SK-N-SH (cell line): ENCODE data around the gene TIAM1. TPM values are rescaled to one million over a fixed set of nuclear protein-coding genes. Genes with fewer than 3 reads are reported as not detected.

Source experiments
- CTCF ChIA-PET: fragments of 300-600, 350-600 bp; formaldehyde crosslinking; extraction: SDS; loops from one replicate; lab custom pipeline; 2021; lab: Yijun Ruan, JAX
- POLR2A ChIA-PET: fragments of 350-600 bp; sonication (Branson Sonifier 250); formaldehyde crosslinking; extraction: SDS; loops from one replicate; lab custom pipeline; 2020; ENCODE audit warnings: antibody characterized with exemption, inconsistent platforms; lab: Yijun Ruan, JAX
- DNase-seq: peaks from one replicate; pipeline ENCODE4 v3.0.0; 2012
- H2AFZ ChIP-seq: fragments of 200-600 bp; sonication (generic); 2 replicates; pipeline ENCODE4 v1.8.1; 2016; ENCODE audit warnings: antibody characterized with exemption, mild to moderate bottlenecking, low read depth
- H3F3A ChIP-seq: fragments of 200-600 bp; sonication (generic); replicated peaks from 2 replicates; pipeline ENCODE3; 2016; ENCODE audit warnings: antibody characterized with exemption, mild to moderate bottlenecking; ENCODE audit not compliant: insufficient read depth
- H3K27ac ChIP-seq, 2 experiments: fragments of 200-500 bp in 1 of 2; fragments of 200-600 bp in 1 of 2; sonication (Bioruptor generic) in 1 of 2; sonication (generic), shearing (Covaris generic) in 1 of 2; 2 replicates each; pipeline versions ENCODE4 v1.5.1 to v1.6.1; 2014 to 2016; ENCODE audit warnings: low read depth in 2 of 2, inconsistent platforms in 1 of 2, low read length in 1 of 2, mild to moderate bottlenecking in 1 of 2, mixed read lengths in 1 of 2
- H3K27me3 ChIP-seq: fragments of 200-600 bp; sonication (generic), shearing (Covaris generic); 2 replicates; pipeline ENCODE4 v1.6.1; 2016; ENCODE audit warnings: mixed run types; ENCODE audit not compliant: insufficient read depth
- H3K36me3 ChIP-seq, 2 experiments: fragments of 200-500 bp in 1 of 2; fragments of 200-600 bp in 1 of 2; sonication (Bioruptor generic) in 1 of 2; sonication (generic) in 1 of 2; replicated peaks in 1 of 2; 2 replicates each; pipeline versions ENCODE3 to v1.5.1; 2014 to 2016; ENCODE audit warnings: low read length in 1 of 2, mild to moderate bottlenecking in 1 of 2; ENCODE audit not compliant: insufficient read depth in 2 of 2, control insufficient read depth in 1 of 2
- H3K4me1 ChIP-seq, 2 experiments: fragments of 200-500 bp in 1 of 2; fragments of 200-600 bp in 1 of 2; sonication (Bioruptor generic) in 1 of 2; sonication (generic), shearing (Covaris generic) in 1 of 2; 2 replicates each; pipeline versions ENCODE4 v1.5.1 to v1.6.1; 2014 to 2016; ENCODE audit warnings: low read depth in 1 of 2, low read length in 1 of 2, mixed run types in 1 of 2; ENCODE audit not compliant: insufficient read depth in 2 of 2, control insufficient read depth in 1 of 2
- H3K4me2 ChIP-seq: fragments of 200-600 bp; sonication (generic), shearing (Covaris generic); 2 replicates; pipeline ENCODE4 v1.6.1; 2017; ENCODE audit warnings: mixed run types
- H3K4me3 ChIP-seq, 2 experiments: fragments of 200-500 bp in 1 of 2; fragments of 200-600 bp in 1 of 2; sonication (Bioruptor generic) in 1 of 2; sonication (generic), shearing (Covaris generic) in 1 of 2; 2 replicates each; pipeline versions ENCODE4 v1.5.1 to v1.8.1; 2014 to 2016; ENCODE audit warnings: low read depth in 2 of 2, inconsistent platforms in 1 of 2, low read length in 1 of 2, mild to moderate bottlenecking in 1 of 2, mixed read lengths in 1 of 2, moderate library complexity in 1 of 2
- H3K79me2 ChIP-seq: fragments of 200-600 bp; sonication (generic); 2 replicates; pipeline ENCODE4 v1.8.1; 2017; ENCODE audit warnings: mild to moderate bottlenecking; ENCODE audit not compliant: insufficient read depth
- H3K9ac ChIP-seq: fragments of 200-600 bp; sonication (generic); 2 replicates; pipeline ENCODE4 v1.6.1; 2017; ENCODE audit warnings: mixed run types
- H3K9me2 ChIP-seq: fragments of 200-600 bp; sonication (generic); 2 replicates; pipeline ENCODE4 v1.6.1; 2017; ENCODE audit warnings: mixed run types
- H3K9me3 ChIP-seq: fragments of 200-600 bp; sonication (generic); 2 replicates; pipeline ENCODE4 v1.6.1; 2017; ENCODE audit warnings: mixed run types, mild to moderate bottlenecking, moderate library complexity
- H4K20me1 ChIP-seq: fragments of 200-600 bp; sonication (generic); 2 replicates; pipeline ENCODE4 v1.6.1; 2017; ENCODE audit warnings: mild to moderate bottlenecking, mixed run types; ENCODE audit not compliant: insufficient read depth
- CTCF ChIP-seq: fragments of 200-600 bp; sonication (generic); IDR thresholded peaks from 2 replicates; pipeline ENCODE4 v1.6.1; 2017; ENCODE audit warnings: antibody characterized with exemption, mild to moderate bottlenecking, moderate library complexity
- ELF1 ChIP-seq: IDR thresholded peaks from 2 replicates; pipeline ENCODE4 v1.4.0; 2012
- EP300 ChIP-seq, 2 experiments: IDR thresholded peaks; 2 replicates each; pipeline versions ENCODE4 v1.4.0 to v1.6.1; 2012; ENCODE audit warnings: borderline replicate concordance in 1 of 2, low read depth in 1 of 2, low read length in 1 of 2
- FOSL2 ChIP-seq: IDR thresholded peaks from 2 replicates; pipeline ENCODE4 v1.4.0; 2012; ENCODE audit warnings: low read depth, mild to moderate bottlenecking, moderate library complexity, borderline replicate concordance
- FOXJ3 ChIP-seq: sonication (generic); formaldehyde crosslinking; IDR thresholded peaks from 2 replicates; pipeline ENCODE4 v1.5.1; 2020; ENCODE audit warnings: mild to moderate bottlenecking, missing genetic modification reagents
- FOXM1 ChIP-seq: IDR thresholded peaks from 2 replicates; pipeline ENCODE4 v1.4.0; 2012; ENCODE audit warnings: low read depth, mild to moderate bottlenecking
- GABPA ChIP-seq: IDR thresholded peaks from 2 replicates; pipeline ENCODE4 v1.4.0; 2012; ENCODE audit warnings: low read depth, mild to moderate bottlenecking
- GATA2 ChIP-seq: sonication (generic); formaldehyde crosslinking; IDR thresholded peaks from 2 replicates; pipeline ENCODE4 v1.5.0; 2020; ENCODE audit warnings: mild to moderate bottlenecking, missing genetic modification reagents
- IRF3 ChIP-seq: fragments of 150-350 bp; IDR thresholded peaks from 2 replicates; pipeline ENCODE4 v1.6.1; 2016; ENCODE audit warnings: mild to moderate bottlenecking, low read depth, low read length
- MAX ChIP-seq: IDR thresholded peaks from 2 replicates; pipeline ENCODE4 v1.4.0; 2012; ENCODE audit warnings: low read depth
- MXI1 ChIP-seq: IDR thresholded peaks from 2 replicates; pipeline ENCODE4 v1.6.1; 2012; ENCODE audit warnings: mild to moderate bottlenecking, low read depth, low read length, improper control_type of control experiment
- NFIC ChIP-seq: IDR thresholded peaks from 2 replicates; pipeline ENCODE4 v1.4.0; 2012; ENCODE audit warnings: borderline replicate concordance
- POLR2AphosphoS5 ChIP-seq: IDR thresholded peaks from 2 replicates; pipeline ENCODE4 v1.6.1; 2012; ENCODE audit warnings: low read depth, low read length
- RXRA ChIP-seq: IDR thresholded peaks from 2 replicates; pipeline ENCODE4 v1.4.0; 2012; ENCODE audit warnings: low read depth, mild to moderate bottlenecking, borderline replicate concordance
- SIN3A ChIP-seq: IDR thresholded peaks from 2 replicates; pipeline ENCODE4 v1.6.1; 2012; ENCODE audit warnings: low read depth, mild to moderate bottlenecking, low read length, moderate library complexity, borderline replicate concordance
- TCF12 ChIP-seq: IDR thresholded peaks from 2 replicates; pipeline ENCODE4 v1.4.0; 2012
- USF1 ChIP-seq: IDR thresholded peaks from 2 replicates; pipeline ENCODE4 v1.4.0; 2012; ENCODE audit warnings: low read depth, borderline replicate concordance
- YY1 ChIP-seq: IDR thresholded peaks from 2 replicates; pipeline ENCODE4 v1.4.0; 2012; ENCODE audit warnings: low read depth, mild to moderate bottlenecking
- WGBS: methylation state at CpG from one replicate; pipeline ENCODE4 v1.1.6; 2017; ENCODE audit warnings: low lambda C conversion rate; 5-methylcytosine and 5-hydroxymethylcytosine counted together
- polyA plus RNA-seq, 3 experiments: library from polyadenylated mRNA; depleted of rRNA; stranded (reverse); fragments of >200 nt; gene quantifications; 2 replicates each; pipeline ENCODE4 v1.2.3, GENCODE V29; 2012
- TF ChIP-seq, protein P1 (sequence below): fragments of 150-350 bp; IDR thresholded peaks from 2 replicates; pipeline ENCODE4 v1.6.1; 2017; ENCODE audit warnings: antibody characterized with exemption, low read length, low read depth, borderline replicate concordance

The TIAM1 gene
- polyA plus RNA-seq, 1 of the 3 experiments (the other 2 are of a cell fraction): 1.7 TPM

- Histone ChIP-seq H3K79me2 (no peaks in the 10 kb centered on the region), H3F3A (no peaks in the 10 kb centered on the region), H3K36me3 (no peaks in the 10 kb centered on the region), H3K27ac (no peak overlapping the region), H3K4me2 (no peak overlapping the region), H3K9me2 (no peaks in the 10 kb centered on the region), H3K27me3 (no peaks in the 10 kb centered on the region), H3K4me3 (no peak overlapping the region), H4K20me1 (no peaks in the 10 kb centered on the region), H2AFZ (no peak overlapping the region), H3K4me1 (no peaks in the 10 kb centered on the region), H3K9ac (no peak overlapping the region), H3K9me3 (no peaks in the 10 kb centered on the region)
- no peak for TF ChIP-seq GABPA
- TF ChIP-seq CTCF: no peak
- no peak for TF ChIP-seq NFIC
- no peak for TF ChIP-seq MAX
- no peak for TF ChIP-seq YY1
- TF ChIP-seq, protein P1, sequence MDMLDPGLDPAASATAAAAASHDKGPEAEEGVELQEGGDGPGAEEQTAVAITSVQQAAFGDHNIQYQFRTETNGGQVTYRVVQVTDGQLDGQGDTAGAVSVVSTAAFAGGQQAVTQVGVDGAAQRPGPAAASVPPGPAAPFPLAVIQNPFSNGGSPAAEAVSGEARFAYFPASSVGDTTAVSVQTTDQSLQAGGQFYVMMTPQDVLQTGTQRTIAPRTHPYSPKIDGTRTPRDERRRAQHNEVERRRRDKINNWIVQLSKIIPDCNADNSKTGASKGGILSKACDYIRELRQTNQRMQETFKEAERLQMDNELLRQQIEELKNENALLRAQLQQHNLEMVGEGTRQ: no peak
- TF ChIP-seq EP300 (IDR thresholded peaks at IDR 0.05; ENCODE audit: borderline replicate concordance in 1 of 2, low read depth in 1 of 2, low read length in 1 of 2): no peak
- no peak for TF ChIP-seq TCF12
- no peak for TF ChIP-seq GATA2 (CRISPR knock-in tag)
- no peak for TF ChIP-seq FOXJ3 (CRISPR knock-in tag)
- TF ChIP-seq ELF1: no peak
- no peak for TF ChIP-seq MXI1
- TF ChIP-seq USF1: no peak
- TF ChIP-seq IRF3: no peak
- no peak for TF ChIP-seq FOXM1
- no peak for TF ChIP-seq RXRA
- TF ChIP-seq SIN3A: no peak
- TF ChIP-seq POLR2AphosphoS5: no peak
- TF ChIP-seq FOSL2: no peak
- CTCF ChIA-PET: no interaction called here
- WGBS: 74% methylated on average over 9 of the region's 9 CpGs
- POLR2A ChIA-PET: no interaction called here
- DNase-seq: no peak
Observed at GRCh38 chr21:31316488-31317169, 27.4 kb downstream of the TIAM1 start.
